PFSK-1 (cell line): ENCODE measurements around the gene C3.

Source experiments
- FOXP2 ChIP-seq: optimal IDR thresholded peaks from 2 replicates; pipeline ENCODE3; 2011; ENCODE audit warnings: borderline replicate concordance, control low read depth, inconsistent platforms; ENCODE audit not compliant: insufficient read depth; ENCODE audit errors: extremely low read length, extremely low read depth
- POLR2AphosphoS5 ChIP-seq: IDR thresholded peaks from 2 replicates; pipeline ENCODE4 v1.6.1; 2012; ENCODE audit warnings: low read depth, mild to moderate bottlenecking, control low read depth, low read length, moderate library complexity
- REST ChIP-seq, 2 experiments: IDR thresholded peaks; 2 replicates each; pipeline versions ENCODE4 v1.6.1 to v1.8.0; 2011 to 2012; ENCODE audit warnings: low read depth in 2 of 2, low read length in 2 of 2, control low read depth in 1 of 2, inconsistent platforms in 1 of 2, mild to moderate bottlenecking in 1 of 2, moderate library complexity in 1 of 2; ENCODE audit not compliant: insufficient read depth in 1 of 2
- SIN3A ChIP-seq: IDR thresholded peaks from 2 replicates; pipeline ENCODE4 v1.6.1; 2012; ENCODE audit warnings: mild to moderate bottlenecking, low read length, moderate library complexity, borderline replicate concordance; ENCODE audit not compliant: insufficient read depth
- TAF1 ChIP-seq: IDR thresholded peaks from 2 replicates; pipeline ENCODE4 v1.6.1; 2012; ENCODE audit warnings: low read length, control low read depth, borderline replicate concordance; ENCODE audit not compliant: insufficient read depth

The C3 gene

GRCh38 chr19:6679139-6679538 lies 41.3 kb downstream of the C3 start:
- no peak for TF ChIP-seq POLR2AphosphoS5
- no peak for TF ChIP-seq SIN3A
- TF ChIP-seq TAF1, result no peak
- no peak for TF ChIP-seq REST (IDR thresholded peaks at IDR 0.05; ENCODE audit: insufficient read depth in 1 of 2, low read depth in 2 of 2, low read length in 2 of 2)

- TF ChIP-seq REST (IDR thresholded peaks at IDR 0.05; ENCODE audit: insufficient read depth in 1 of 2, low read depth in 2 of 2, low read length in 2 of 2) (no peak), TAF1 (no peak), SIN3A (no peak), POLR2AphosphoS5 (no peak), FOXP2 (no peak)
Observed at GRCh38 chr19:6678690-6679109, 41.8 kb downstream of the C3 start.

- no peak for TF ChIP-seq FOXP2
- no peak for TF ChIP-seq SIN3A
- TF ChIP-seq REST (IDR thresholded peaks at IDR 0.05; ENCODE audit: insufficient read depth in 1 of 2, low read depth in 2 of 2, low read length in 2 of 2), result no peak
- no peak for TF ChIP-seq POLR2AphosphoS5
- TF ChIP-seq TAF1, result no peak
Observed at GRCh38 chr19:6677883-6678689, 42.4 kb downstream of the C3 start.

- TF ChIP-seq POLR2AphosphoS5, result no peak
Observed at GRCh38 chr19:6677495-6677882, 43.0 kb downstream of the C3 start.

GRCh38 chr19:6676288-6676687 lies 44.2 kb downstream of the C3 start:
- TF ChIP-seq REST (IDR thresholded peaks at IDR 0.05; ENCODE audit: insufficient read depth in 1 of 2, low read depth in 2 of 2, low read length in 2 of 2), result no peak
- TF ChIP-seq SIN3A, result no peak
- no peak for TF ChIP-seq TAF1
- TF ChIP-seq FOXP2, result no peak
- TF ChIP-seq POLR2AphosphoS5, result no peak
